Gastrocnemius medialis (tissue), 4 donors: Measurements from ENCODE around the gene VASN.

Experiments used
- POLR2A ChIP-seq, 2 donors: fragments of 450-650 bp; IDR thresholded peaks; one replicate each; pipeline ENCODE4 v1.6.1; 2017; ENCODE audit warnings: antibody characterized with exemption in 2 of 2, mild to moderate bottlenecking in 2 of 2, moderate library complexity in 2 of 2
- TF ChIP-seq, protein P1 (sequence below), 5 experiments: fragments of 450-650 bp in 3 of 5; fragments of 200-600 bp in 2 of 5; sonication (generic) in 2 of 5; IDR thresholded peaks in 4 of 5; conservative IDR thresholded peaks in 1 of 5; 1 replicate in 4 of 5; 2 replicates in 1 of 5; pipeline ENCODE4 v1.5.1; 2016 to 2019; ENCODE audit warnings: antibody characterized with exemption in 5 of 5, mild to moderate bottlenecking in 3 of 5, moderate library complexity in 3 of 5

- TF ChIP-seq, protein P1, sequence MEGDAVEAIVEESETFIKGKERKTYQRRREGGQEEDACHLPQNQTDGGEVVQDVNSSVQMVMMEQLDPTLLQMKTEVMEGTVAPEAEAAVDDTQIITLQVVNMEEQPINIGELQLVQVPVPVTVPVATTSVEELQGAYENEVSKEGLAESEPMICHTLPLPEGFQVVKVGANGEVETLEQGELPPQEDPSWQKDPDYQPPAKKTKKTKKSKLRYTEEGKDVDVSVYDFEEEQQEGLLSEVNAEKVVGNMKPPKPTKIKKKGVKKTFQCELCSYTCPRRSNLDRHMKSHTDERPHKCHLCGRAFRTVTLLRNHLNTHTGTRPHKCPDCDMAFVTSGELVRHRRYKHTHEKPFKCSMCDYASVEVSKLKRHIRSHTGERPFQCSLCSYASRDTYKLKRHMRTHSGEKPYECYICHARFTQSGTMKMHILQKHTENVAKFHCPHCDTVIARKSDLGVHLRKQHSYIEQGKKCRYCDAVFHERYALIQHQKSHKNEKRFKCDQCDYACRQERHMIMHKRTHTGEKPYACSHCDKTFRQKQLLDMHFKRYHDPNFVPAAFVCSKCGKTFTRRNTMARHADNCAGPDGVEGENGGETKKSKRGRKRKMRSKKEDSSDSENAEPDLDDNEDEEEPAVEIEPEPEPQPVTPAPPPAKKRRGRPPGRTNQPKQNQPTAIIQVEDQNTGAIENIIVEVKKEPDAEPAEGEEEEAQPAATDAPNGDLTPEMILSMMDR (IDR thresholded peaks at IDR 0.05 in 4 of 5, conservative IDR thresholded peaks at IDR 0.05 in 1 of 5): no peak
- TF ChIP-seq POLR2A (IDR thresholded peaks at IDR 0.05): no peak
Observed at GRCh38 chr16:4354512-4355409, 16.9 kb upstream of the VASN start.
